A549 (cell line): Measurements from ENCODE around the gene ZNF652.

ENCODE experiments used
- CEBPB ChIP-seq, 2 experiments: fragments of >200 bp in 1 of 2; sonication (Bioruptor Twin) in 1 of 2; formaldehyde crosslinking in 1 of 2; IDR thresholded peaks; 2 replicates each; pipeline ENCODE4 v1.6.1; 2012 to 2016
- CHD4 ChIP-seq: fragments of 200-600 bp; sonication (generic); IDR thresholded peaks from 2 replicates; pipeline ENCODE4 v1.6.1; 2016; ENCODE audit warnings: antibody characterized with exemption, mild to moderate bottlenecking, borderline replicate concordance
- EP300 ChIP-seq, 2 experiments: fragments of >200 bp; sonication (Bioruptor Twin); formaldehyde crosslinking; IDR thresholded peaks; 2 replicates in 1 of 2; 3 replicates in 1 of 2; pipeline ENCODE4 v1.6.1; 2016 to 2017
- NFE2L2 ChIP-seq: fragments of 150-350 bp; conservative IDR thresholded peaks from 2 replicates; pipeline ENCODE4 v1.6.1; 2014; ENCODE audit warnings: low read length
- POLR2A ChIP-seq: IDR thresholded peaks from 2 replicates; pipeline ENCODE4 v1.6.1; 2012; ENCODE audit warnings: mild to moderate bottlenecking, low read length
- RCOR1 ChIP-seq: fragments of 150-350 bp; IDR thresholded peaks from 2 replicates; pipeline ENCODE4 v1.6.1; 2014; ENCODE audit warnings: antibody characterized with exemption, low read length, low read depth
- SMC3 ChIP-seq: fragments of >200 bp; sonication (Bioruptor Twin); formaldehyde crosslinking; IDR thresholded peaks from 3 replicates; pipeline ENCODE4 v1.6.1; 2018; ENCODE audit warnings: inconsistent platforms
- USF2 ChIP-seq: fragments of 450-650 bp; IDR thresholded peaks from 2 replicates; pipeline ENCODE4 v1.6.1; 2014; ENCODE audit warnings: antibody characterized with exemption
- ZNF302 ChIP-seq: fragments of 250-450 bp; sonication (Bioruptor Pico); IDR thresholded peaks from 2 replicates; pipeline ENCODE4 v1.9.0; 2021; ENCODE audit warnings: inconsistent platforms, mild to moderate bottlenecking, moderate library complexity
- TF ChIP-seq, protein P1 (sequence below): fragments of >200 bp; sonication (Bioruptor Twin); formaldehyde crosslinking; IDR thresholded peaks from 3 replicates; pipeline ENCODE4 v1.5.1; 2016
- TF ChIP-seq, protein P2 (sequence below): IDR thresholded peaks from 2 replicates; pipeline ENCODE4 v1.6.1; 2012; ENCODE audit warnings: low read depth, borderline replicate concordance

DNA sequence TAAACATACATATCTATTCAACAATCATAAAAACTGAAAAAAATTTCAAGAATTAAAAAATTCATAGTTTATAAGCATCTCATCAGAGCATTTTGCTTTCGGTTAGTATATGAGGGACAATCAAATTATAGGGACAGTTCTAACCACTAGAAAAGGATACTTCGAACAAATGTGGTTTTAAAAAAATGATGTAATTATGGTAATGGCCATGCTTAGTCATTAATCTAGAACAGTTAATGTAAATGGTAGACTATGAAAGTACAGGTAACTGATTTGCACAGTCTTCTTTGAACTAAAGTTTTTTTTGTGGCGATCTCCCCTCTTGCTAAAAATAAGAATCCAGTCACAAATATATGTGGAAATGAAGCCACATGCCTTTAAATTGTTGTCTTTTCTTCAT, 67.9 kb downstream of the ZNF652 start:
- TF ChIP-seq, protein P1, sequence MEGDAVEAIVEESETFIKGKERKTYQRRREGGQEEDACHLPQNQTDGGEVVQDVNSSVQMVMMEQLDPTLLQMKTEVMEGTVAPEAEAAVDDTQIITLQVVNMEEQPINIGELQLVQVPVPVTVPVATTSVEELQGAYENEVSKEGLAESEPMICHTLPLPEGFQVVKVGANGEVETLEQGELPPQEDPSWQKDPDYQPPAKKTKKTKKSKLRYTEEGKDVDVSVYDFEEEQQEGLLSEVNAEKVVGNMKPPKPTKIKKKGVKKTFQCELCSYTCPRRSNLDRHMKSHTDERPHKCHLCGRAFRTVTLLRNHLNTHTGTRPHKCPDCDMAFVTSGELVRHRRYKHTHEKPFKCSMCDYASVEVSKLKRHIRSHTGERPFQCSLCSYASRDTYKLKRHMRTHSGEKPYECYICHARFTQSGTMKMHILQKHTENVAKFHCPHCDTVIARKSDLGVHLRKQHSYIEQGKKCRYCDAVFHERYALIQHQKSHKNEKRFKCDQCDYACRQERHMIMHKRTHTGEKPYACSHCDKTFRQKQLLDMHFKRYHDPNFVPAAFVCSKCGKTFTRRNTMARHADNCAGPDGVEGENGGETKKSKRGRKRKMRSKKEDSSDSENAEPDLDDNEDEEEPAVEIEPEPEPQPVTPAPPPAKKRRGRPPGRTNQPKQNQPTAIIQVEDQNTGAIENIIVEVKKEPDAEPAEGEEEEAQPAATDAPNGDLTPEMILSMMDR, result no peak
- TF ChIP-seq POLR2A (no peak), SMC3 (no peak), CEBPB (IDR thresholded peaks at IDR 0.05) (no peak), CHD4 (no peak), ZNF302 (CRISPR knock-in tag) (no peak), NFE2L2 (no peak), EP300 (IDR thresholded peaks at IDR 0.05) (no peak), RCOR1 (no peak), USF2 (no peak)
- TF ChIP-seq, protein P2, sequence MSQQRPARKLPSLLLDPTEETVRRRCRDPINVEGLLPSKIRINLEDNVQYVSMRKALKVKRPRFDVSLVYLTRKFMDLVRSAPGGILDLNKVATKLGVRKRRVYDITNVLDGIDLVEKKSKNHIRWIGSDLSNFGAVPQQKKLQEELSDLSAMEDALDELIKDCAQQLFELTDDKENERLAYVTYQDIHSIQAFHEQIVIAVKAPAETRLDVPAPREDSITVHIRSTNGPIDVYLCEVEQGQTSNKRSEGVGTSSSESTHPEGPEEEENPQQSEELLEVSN, result no peak
